SK-N-MC (cell line): ENCODE measurements around the gene IMPA2.
"Not testable (repeated sequence)": the region's sequence is repeated elsewhere in the genome, so short reads cannot be mapped to it uniquely, and the experiment has no call there.

Experiments used
- EZH2 ChIP-seq: fragments of 200-600 bp; sonication (generic); IDR thresholded peaks from one replicate; pipeline ENCODE4 v1.6.1; 2017; ENCODE audit warnings: antibody characterized with exemption
- FOXP2 ChIP-seq: optimal IDR thresholded peaks from 2 replicates; pipeline ENCODE3; 2011; ENCODE audit warnings: mild to moderate bottlenecking, moderate library complexity; ENCODE audit not compliant: insufficient read depth; ENCODE audit errors: extremely low read length, control extremely low read depth
- POLR2AphosphoS5 ChIP-seq: IDR thresholded peaks from 2 replicates; pipeline ENCODE4 v1.6.1; 2012; ENCODE audit warnings: mild to moderate bottlenecking, low read depth, low read length, borderline replicate concordance

DNA sequence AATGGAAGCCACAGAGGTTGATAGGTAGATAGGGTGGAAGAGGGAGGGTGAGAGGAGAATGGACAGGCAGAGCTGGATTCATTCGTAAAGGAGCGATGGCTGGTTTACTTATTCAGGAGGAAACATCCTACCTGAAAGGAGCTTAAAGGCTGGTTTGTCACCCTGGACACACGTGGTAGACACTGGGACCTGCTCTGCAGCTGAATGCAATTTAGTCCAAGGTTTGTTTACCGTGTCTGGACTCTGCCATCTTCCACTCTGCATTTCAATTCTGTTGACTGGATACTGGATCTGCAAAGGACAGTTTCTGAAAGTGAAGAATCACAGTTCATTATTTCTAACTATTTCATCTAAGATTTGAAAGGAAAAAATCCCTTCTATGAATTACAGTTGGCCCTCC is 96.7 kb downstream of the IMPA2 start:
- TF ChIP-seq EZH2, POLR2AphosphoS5, FOXP2: not testable (repeated sequence)
